Measurements from ENCODE around the gene TBL1X.

Gene TBL1X

DNA sequence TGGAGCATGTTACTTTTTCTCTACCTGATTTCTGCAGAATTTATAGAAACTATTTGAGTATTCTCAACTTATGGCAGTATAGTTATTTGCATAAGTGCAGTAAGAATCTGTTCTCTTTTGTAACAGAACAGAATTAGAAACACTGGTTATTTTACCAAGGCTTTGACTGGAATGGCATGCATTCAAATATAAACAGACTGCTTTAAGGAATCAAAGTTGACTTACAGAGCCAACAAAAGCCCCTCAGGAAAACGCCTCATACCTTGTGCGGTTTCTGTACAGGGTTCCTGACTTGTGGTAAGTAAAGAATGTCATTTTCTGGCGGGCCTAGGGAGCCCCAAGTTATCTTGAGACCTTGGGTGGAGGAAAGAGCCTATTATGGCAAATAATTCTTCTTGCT, 203.7 kb downstream of the TBL1X start:
- DNase-seq (ENCODE audit: low spot score), result no peak

- no peak for DNase-seq (ENCODE audit: low spot score)
These were observed 205.4 kb downstream of the TBL1X start for GRCh38 chrX:9670136-9670814.

GRCh38 chrX:9671998-9672397, 207.1 kb downstream of the TBL1X start:
- no peak for DNase-seq (ENCODE audit: low spot score)

DNA sequence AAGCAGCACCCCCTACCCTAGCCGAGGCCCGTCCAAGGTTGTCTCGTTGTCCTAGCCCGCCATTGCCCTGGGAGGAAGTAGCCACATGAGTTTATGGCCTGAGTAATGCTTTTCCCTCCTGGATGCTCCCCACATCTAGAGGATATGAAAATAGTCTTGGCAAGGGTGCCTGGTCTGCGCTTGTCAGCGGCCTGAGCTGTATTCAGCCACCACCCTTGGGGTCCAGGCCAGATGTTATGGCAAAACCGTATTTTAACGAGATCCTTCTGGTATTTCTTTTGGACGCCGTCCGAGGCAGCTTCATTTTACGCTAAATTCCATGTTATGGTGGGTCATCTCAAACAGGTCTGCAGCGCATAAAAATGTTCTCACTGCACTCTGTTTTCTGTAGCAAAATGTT, 211.4 kb downstream of the TBL1X start:
- DNase-seq (ENCODE audit: low spot score), result peak; percentile 42

DNA sequence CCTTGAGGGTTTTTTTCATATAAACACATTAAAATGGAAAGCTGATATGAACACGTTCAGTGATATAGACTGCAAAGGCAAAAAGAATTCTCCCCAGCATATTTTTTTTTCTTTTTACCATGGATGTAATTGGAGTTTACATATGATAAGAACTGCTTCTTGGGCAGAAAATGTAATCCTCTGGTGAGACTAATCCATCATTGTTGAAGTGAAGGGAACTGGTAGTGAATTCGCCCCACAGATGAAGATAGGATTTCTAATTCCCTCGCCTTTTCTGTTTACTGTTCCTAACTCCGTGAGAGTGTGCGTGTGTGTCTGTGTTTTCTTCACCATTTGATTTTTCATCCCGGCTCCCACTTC, 211.9 kb downstream of the TBL1X start:
- DNase-seq (ENCODE audit: low spot score), result no peak

DNA sequence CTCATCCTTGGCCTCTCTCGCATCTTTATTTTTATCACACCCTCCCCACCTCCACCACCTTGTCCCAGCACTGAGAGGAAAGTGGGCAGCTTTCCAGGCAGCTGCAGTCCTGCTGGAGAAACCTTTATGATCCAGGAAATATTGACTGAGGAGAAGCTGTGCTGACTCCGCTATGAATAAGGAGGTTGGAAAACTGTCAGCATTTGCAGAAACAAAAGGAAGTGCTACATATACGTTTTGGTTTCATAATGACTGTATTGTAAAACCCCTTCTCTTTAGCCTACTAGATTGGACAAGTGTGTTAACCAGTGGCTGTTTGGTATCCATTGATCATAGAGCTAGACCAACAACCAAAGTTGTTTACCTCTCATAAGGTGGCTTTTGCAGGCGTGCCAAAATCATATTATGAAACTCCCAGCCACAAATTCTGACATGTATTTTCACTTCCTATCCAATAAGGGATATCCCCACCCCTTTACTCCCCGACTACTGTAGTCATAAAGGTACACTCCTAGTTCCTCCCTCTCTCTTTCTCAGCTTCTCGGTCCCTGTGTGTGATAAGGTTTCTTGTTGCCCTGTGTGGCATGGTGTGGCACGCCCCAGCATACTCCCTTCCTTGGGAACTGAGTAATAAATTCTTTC, 212.4 kb downstream of the TBL1X start:
- DNase-seq (ENCODE audit: low spot score), result no peak

GRCh38 chrX:9678215-9678965, 213.5 kb downstream of the TBL1X start:
- no peak for DNase-seq (ENCODE audit: low spot score)

DNA sequence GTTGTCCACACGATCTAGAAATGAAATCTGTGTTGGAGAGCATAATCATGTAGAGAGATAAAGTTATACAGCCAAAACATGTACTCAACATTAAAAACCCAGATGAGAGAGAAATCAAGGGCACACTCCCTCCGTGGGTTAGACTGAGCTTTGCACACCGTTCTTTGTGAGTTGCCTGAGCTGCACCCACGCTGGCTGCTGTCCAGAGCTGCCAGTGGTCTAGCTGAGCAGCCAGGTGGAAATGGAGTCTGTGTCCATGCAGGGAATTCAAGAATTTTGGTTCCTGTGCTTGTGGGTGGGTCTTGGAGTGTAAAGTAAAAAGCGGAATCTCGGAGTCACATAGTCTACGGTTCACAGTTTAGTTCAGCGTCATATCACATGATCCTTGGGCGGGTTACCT, 216.2 kb downstream of the TBL1X start:
- DNase-seq (ENCODE audit: low spot score), result no peak

DNA sequence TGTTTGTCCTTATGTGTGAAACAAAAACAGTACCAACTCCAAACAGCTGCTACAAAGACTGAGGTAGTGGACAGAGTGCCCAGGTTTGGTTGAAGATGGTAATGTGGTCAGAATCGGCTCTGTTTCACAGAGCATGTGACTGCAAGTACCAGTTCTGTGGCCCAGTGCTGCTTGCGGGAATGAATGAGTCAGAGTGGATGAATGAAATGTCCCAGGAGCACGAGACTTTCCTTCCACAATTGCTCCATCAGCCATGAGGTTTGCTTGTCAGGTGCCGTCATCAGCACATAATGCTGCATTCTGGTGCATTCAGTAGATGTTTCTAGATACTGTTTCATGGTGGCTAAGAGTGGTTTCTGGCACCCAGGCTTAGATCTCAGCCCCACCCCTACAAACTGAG, 216.6 kb downstream of the TBL1X start:
- peak; percentile 30 for DNase-seq (ENCODE audit: low spot score)

DNA sequence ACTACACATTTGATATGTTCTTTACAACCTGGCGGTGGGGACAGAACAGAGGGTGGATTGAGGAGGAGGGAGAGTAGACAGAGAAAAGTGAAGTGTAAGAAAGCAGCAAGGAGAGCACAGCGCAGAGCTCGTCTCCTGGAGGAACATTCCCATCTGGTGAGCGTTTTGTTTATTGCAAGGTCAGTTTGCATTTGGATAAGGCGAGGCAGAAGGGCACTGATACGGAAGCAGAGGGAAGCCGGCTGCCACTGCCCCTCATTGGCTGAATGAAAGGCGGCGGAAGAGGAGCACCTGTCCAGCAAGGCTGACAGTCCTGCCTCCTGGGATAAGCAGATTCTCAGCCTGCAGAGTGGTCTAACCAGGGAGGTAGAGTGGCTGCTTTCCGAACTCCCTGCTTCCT, 217.6 kb downstream of the TBL1X start:
- no peak for DNase-seq (ENCODE audit: low spot score)

DNA sequence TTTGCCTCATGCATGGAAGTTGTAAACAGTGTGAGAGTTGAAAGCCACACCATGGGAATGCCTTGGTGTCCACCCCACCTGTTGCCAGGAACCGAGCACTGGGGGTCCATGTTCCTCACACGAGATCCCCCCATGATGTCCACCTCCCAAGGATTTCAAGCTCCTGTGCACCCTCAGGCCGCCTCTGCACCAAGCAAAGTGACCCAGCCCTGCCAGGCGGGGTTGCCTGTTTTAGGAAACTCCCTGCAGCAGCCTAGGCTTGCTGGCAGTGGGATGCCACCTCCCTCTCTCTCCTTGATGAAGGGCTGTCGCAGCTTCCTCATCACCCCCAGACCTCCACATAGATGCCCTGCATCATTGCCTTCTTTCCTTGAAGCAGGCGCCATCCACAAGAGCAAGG, 218.0 kb downstream of the TBL1X start:
- no peak for DNase-seq (ENCODE audit: low spot score)

DNA sequence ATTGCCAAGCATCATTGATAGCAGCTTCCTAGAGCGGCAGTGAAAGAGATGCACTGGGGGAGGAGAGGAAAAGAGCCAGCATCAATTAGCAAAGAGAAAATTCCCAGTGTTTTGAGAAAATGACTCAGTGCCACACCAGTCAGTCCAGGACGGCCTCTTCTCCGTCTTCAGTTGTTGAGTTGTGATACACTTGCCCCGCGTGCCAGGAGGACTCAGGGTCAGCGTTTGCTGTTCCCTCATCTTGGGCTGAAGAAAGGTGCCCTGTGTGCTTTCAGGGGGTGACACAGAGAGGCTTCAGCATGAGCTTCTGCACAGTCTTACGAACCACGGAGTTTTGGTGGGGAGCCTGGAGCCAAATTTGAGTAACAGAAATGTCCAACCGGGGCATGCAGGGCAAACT, 218.5 kb downstream of the TBL1X start:
- no peak for DNase-seq (ENCODE audit: low spot score)

GRCh38 chrX:9687899-9688298, 223.0 kb downstream of the TBL1X start:
- no peak for DNase-seq (ENCODE audit: low spot score)

DNA sequence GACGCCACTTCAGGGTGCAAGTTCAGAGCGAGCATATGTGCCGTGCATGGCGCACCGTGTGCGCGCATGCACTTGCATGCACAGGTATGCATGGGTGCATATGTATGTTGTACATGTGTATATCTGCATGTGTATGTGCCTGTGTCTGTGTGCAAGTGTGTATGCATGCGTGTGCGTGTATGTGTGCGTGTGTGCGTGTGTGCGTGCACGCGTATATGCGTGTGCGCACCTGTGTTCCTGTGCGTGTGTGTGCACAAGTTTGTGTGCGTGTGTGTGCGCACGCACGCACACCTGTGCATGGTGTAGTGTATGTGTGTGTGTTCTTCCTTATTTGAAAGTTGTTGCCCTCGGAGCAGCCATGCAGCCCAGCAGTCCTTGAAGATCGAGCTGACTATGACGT, 224.0 kb downstream of the TBL1X start:
- no peak for DNase-seq (ENCODE audit: low spot score)

DNA sequence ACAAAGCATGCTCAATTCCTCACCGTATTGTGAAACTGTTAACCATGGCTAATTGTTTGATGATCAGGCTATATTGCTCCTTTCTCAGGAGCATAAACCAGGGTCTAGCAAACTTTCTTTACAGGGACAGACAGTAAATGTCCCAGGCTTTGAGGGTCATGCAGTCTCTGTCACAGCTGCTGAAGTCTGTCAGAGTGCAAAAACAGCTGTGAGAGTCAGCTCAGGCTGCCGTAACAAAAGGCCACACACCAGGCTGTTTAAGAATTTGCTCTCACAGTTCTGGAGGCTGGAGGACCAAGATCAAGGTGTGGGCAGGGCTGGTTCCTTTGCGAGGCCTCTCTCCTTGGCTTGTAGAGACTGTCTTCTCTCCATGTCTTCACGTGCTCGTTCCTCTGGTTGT, 225.2 kb downstream of the TBL1X start:
- DNase-seq (ENCODE audit: low spot score), result no peak

DNA sequence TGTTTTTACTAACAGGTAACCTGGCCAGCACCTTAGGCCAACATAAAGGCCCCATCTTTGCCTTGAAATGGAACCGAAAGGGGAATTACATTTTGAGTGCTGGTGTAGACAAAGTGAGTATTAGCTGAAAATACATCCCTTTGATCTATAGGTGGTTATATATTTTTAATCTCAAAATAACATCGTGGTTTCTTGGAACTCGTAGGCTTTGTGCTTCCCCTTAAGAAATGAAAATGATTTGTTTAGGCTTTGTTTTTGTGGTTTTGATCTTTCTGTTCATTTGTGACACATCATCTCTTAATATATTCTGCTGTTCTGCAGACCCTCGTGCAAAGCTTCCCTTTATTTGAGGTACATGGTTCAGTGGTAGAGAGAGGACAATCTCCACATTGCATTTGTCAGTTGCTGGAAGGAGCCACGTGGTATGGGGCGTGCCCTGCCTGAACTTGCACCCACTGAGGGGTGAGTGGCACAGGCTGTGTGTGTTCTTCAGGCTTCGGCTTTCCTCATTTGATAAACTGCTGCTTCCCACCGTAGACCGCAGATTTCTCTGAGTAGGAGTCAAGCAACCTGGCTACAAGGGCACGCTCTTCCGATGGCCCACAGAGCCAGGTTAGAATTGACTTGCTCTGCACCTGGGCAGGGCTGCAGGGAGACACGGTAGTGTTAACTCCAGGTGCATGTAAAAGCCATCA, 228.6 kb downstream of the TBL1X start:
- no peak for DNase-seq (ENCODE audit: low spot score)

DNA sequence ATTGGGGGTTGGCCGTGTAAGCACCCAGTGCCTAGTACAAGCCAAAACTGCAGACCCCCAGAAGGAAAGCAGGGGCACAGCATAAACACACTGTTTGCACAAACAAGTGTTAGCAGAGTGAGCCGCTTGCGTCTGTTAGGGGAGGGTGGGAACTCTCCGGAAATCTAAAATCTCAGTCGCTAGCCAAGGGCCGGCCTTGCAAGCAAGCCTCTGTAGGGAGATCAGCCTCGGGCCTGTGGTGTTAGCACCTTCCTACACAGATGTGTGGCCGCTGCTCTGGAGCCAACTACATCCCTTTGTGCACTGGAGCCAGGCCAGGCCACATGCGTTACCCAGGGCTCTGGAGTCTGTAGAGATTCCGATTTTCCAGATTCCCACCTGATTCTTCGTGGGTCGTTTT, 233.7 kb downstream of the TBL1X start:
- DNase-seq (ENCODE audit: low spot score), result no peak

GRCh38 chrX:9700555-9700954, 235.7 kb downstream of the TBL1X start:
- DNase-seq (ENCODE audit: low spot score), result no peak

DNA sequence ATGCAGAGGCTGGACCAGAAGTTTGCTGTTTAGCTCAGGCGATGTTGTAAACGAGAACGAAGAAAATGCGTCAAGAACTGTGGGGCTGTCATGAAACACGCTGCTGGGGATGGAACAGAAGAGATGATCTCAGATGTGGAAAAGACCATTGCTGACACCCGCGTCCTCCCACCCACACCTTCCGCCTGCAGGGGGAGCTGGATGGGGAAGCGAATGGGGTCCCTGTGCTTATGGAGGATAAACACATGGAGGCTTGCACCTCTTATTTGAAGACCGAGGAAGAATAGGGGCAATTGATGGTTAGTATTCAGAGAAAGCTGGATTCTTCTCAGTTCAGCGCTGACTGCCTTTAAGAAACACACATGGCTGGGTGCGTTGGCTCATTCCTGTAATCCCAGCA, 236.9 kb downstream of the TBL1X start:
- no peak for DNase-seq (ENCODE audit: low spot score)

GRCh38 chrX:9703406-9703805, 238.5 kb downstream of the TBL1X start:
- DNase-seq (ENCODE audit: low spot score), result no peak

GRCh38 chrX:9704876-9705465, 240.1 kb downstream of the TBL1X start:
- no peak for DNase-seq (ENCODE audit: low spot score)

DNA sequence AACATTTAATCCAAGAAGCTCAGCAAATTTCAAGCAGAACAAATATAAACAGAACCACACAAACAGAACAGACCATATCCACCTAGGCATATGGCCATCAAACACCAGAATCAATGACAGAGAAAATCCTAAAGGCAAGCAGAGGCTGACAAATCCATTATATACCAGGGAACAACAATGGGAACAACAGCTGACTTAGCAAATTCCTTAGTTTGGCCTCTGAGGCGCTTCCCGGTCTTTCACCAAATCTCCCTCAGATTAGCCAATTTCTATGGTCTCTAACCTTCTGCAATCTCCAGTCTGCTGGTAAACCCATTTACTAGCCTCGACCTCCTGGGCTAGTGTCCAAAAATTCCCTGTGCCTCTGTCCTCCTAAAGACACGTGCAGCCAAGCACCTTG, 241.6 kb downstream of the TBL1X start:
- DNase-seq (ENCODE audit: low spot score), result no peak
